CD4-positive, CD25-positive, alpha-beta regulatory T cell (primary cell): ENCODE results near the gene LCN2. TPM values are rescaled to one million over a fixed set of nuclear protein-coding genes. Genes with fewer than 3 reads are reported as not detected.

ENCODE experiments used
- ATAC-seq, 2 donors: fragments of 150-1000 bp; cut with Tn5 transposase; one replicate each; pipeline ENCODE4 v1.10.0; 2021; ENCODE audit warnings: low read depth in 2 of 2, moderate number of reproducible peaks in 2 of 2, moderate library complexity in 1 of 2
- DNase-seq, 3 donors: peaks; one replicate each; pipeline versions ENCODE4 v3.0.0 to v3.0.0-alpha.2; 2012 to 2022; ENCODE audit warnings: mixed read lengths in 1 of 3
- H3K27ac ChIP-seq: one replicate; pipeline ENCODE4 v1.7.0; 2013; ENCODE audit warnings: mild to moderate bottlenecking, low read length; ENCODE audit not compliant: insufficient read depth, poor library complexity, severe bottlenecking
- H3K27me3 ChIP-seq: one replicate; pipeline ENCODE4 v1.7.0; 2013; ENCODE audit warnings: low read length; ENCODE audit not compliant: control insufficient read depth, insufficient read depth
- H3K36me3 ChIP-seq: one replicate; pipeline ENCODE4 v1.7.0; 2013; ENCODE audit warnings: mild to moderate bottlenecking, low read length, moderate library complexity; ENCODE audit not compliant: control insufficient read depth, insufficient read depth
- H3K4me1 ChIP-seq: 2 replicates; pipeline ENCODE4 v1.7.0; 2013; ENCODE audit warnings: mild to moderate bottlenecking, low read length; ENCODE audit not compliant: insufficient read depth, control insufficient read depth, poor library complexity, severe bottlenecking
- H3K4me3 ChIP-seq: one replicate; pipeline ENCODE4 v1.7.0; 2013; ENCODE audit warnings: low read depth, mild to moderate bottlenecking, low read length, moderate library complexity
- H3K9me3 ChIP-seq, 2 experiments: 1 replicate in 1 of 2; 2 replicates in 1 of 2; pipeline ENCODE4 v1.7.0; 2013; ENCODE audit warnings: low read length in 2 of 2, mild to moderate bottlenecking in 1 of 2, moderate library complexity in 1 of 2; ENCODE audit not compliant: control insufficient read depth in 2 of 2
- H3K27ac Mint-ChIP-seq, 3 donors: one replicate each; pipeline ENCODE4 v1.8.0; 2020 to 2022; ENCODE audit warnings: mild to moderate bottlenecking in 3 of 3, mixed read lengths in 3 of 3, moderate library complexity in 2 of 3
- H3K27me3 Mint-ChIP-seq: one replicate; pipeline ENCODE4 v1.8.0; 2022; ENCODE audit warnings: mild to moderate bottlenecking, mixed read lengths
- H3K36me3 Mint-ChIP-seq: one replicate; pipeline ENCODE4 v1.8.0; 2020; ENCODE audit warnings: mixed read lengths
- H3K4me1 Mint-ChIP-seq, 4 donors: one replicate each; pipeline ENCODE4 v1.8.0; 2020 to 2022; ENCODE audit warnings: mixed read lengths in 4 of 4, mild to moderate bottlenecking in 1 of 4
- H3K4me3 Mint-ChIP-seq, 4 donors: one replicate each; pipeline ENCODE4 v1.8.0; 2020 to 2022; ENCODE audit warnings: mild to moderate bottlenecking in 4 of 4, mixed read lengths in 4 of 4, moderate library complexity in 3 of 4
- H3K9me3 Mint-ChIP-seq, 7 donors: one replicate each; pipeline ENCODE4 v1.8.0; 2020 to 2022; ENCODE audit warnings: mixed read lengths in 7 of 7, mild to moderate bottlenecking in 3 of 7, moderate library complexity in 2 of 7
- polyA plus RNA-seq, 4 donors: library from polyadenylated mRNA; unstranded; fragments of 300-500 nt; fragmentation: Illumina TruSeq; gene quantifications; one replicate each; pipeline ENCODE4 v1.2.3, GENCODE V29; 2021
- total RNA-seq: library from RNA; stranded (reverse); gene quantifications from one replicate; pipeline ENCODE4 v1.2.3, GENCODE V29; 2022

The LCN2 gene
- total and polyA plus RNA-seq, 5 donors from 2014 or later: 0.94 TPM; not detected in 4

GRCh38 chr9:128121924-128122808 lies 27.1 kb upstream of the LCN2 start:
- Histone ChIP-seq H3K4me3 (no peak overlapping the region), H3K27ac (no peak overlapping the region), H3K27me3 (no peaks in the 10 kb centered on the region), H3K36me3 (peaks cover 22% of the 10 kb centered on the region), H3K4me1 (peaks cover 32% of the 10 kb centered on the region), H3K9me3 (no peaks in the 10 kb centered on the region)
- H3K4me1 Mint-ChIP-seq: peaks cover 6 to 32% (median 17%) of the 10 kb centered on the region in 4 donors
- peak overlapping the region in 1 of 4 donors; percentile 65 for H3K4me3 Mint-ChIP-seq
- DNase-seq (no peak), ATAC-seq (no peak)
- H3K9me3 Mint-ChIP-seq: no peaks in the 10 kb centered on the region
- peaks cover 2% of the 10 kb centered on the region for H3K36me3 Mint-ChIP-seq
- no peak overlapping the region for H3K27ac Mint-ChIP-seq
- no peaks in the 10 kb centered on the region for H3K27me3 Mint-ChIP-seq

GRCh38 chr9:128122809-128123175 lies 26.5 kb upstream of the LCN2 start:
- peaks cover 22% of the 10 kb centered on the region for H3K36me3 ChIP-seq
- no peak overlapping the region for H3K27ac Mint-ChIP-seq
- no peak for ATAC-seq
- peak overlapping the region in 1 of 4 donors; percentile 65 for H3K4me3 Mint-ChIP-seq
- no peak for DNase-seq
- peaks cover 3% of the 10 kb centered on the region for H3K36me3 Mint-ChIP-seq
- H3K4me1 Mint-ChIP-seq: peaks cover 1 to 28% (median 15%) of the 10 kb centered on the region in 4 donors
- no peak overlapping the region for H3K27ac ChIP-seq
- H3K4me1 ChIP-seq: peaks cover 33% of the 10 kb centered on the region
- no peaks in the 10 kb centered on the region for H3K27me3 ChIP-seq
- peaks cover 1% of the 10 kb centered on the region for H3K27me3 Mint-ChIP-seq
- no peaks in the 10 kb centered on the region for H3K9me3 Mint-ChIP-seq
- no peak overlapping the region for H3K4me3 ChIP-seq
- H3K9me3 ChIP-seq: no peaks in the 10 kb centered on the region

GRCh38 chr9:128123451-128124080 lies 25.7 kb upstream of the LCN2 start:
- H3K4me1 Mint-ChIP-seq: peaks cover 0 to 28% (median 17%) of the 10 kb centered on the region in 4 donors
- peaks cover 30% of the 10 kb centered on the region for H3K4me1 ChIP-seq
- H3K9me3 Mint-ChIP-seq: no peaks in the 10 kb centered on the region
- H3K9me3 ChIP-seq: no peaks in the 10 kb centered on the region
- H3K4me3 Mint-ChIP-seq: peak overlapping the region in 2 of 4 donors; percentile 38 to 82
- no peaks in the 10 kb centered on the region for H3K27me3 ChIP-seq
- peaks cover 5% of the 10 kb centered on the region for H3K36me3 Mint-ChIP-seq
- peaks cover 22% of the 10 kb centered on the region for H3K36me3 ChIP-seq
- no peak overlapping the region for H3K4me3 ChIP-seq
- H3K27ac Mint-ChIP-seq: no peak overlapping the region
- H3K27ac ChIP-seq: no peak overlapping the region
- H3K27me3 Mint-ChIP-seq: peaks cover 7% of the 10 kb centered on the region
- DNase-seq (no peak), ATAC-seq (no peak)

DNA sequence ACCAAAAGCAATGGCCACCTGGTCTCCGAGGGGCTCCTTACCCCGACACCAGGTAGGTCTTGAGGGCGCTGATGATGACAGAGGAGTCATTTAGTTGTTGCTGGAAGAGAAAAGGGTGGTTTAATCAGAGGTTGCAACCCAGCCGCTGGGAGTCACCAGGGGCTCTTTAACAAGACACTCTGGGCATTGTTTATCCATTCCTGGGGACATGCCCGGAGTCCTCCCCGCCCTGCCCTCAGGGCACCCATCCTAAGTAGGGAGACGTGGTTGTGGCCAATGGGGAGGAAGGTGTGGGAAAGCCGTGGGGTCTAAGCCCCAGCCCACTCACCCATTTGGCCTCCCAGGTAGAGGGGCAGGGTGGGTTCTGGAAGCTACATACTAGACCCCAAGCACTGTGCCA lies 24.8 kb upstream of the LCN2 start:
- Mint-ChIP-seq H3K27ac (no peak overlapping the region), H3K9me3 (peaks cover 0 to 1% (median 0%) of the 10 kb centered on the region in 7 donors), H3K36me3 (peaks cover 5% of the 10 kb centered on the region), H3K4me1 (peaks cover 0 to 34% (median 22%) of the 10 kb centered on the region in 4 donors), H3K27me3 (peaks cover 7% of the 10 kb centered on the region), H3K4me3 (peak overlapping the region in 3 of 4 donors; percentile 82 to 88 (median 85))
- DNase-seq (no peak), ATAC-seq (no peak)
- no peaks in the 10 kb centered on the region for H3K27me3 ChIP-seq
- peaks cover 38% of the 10 kb centered on the region for H3K4me1 ChIP-seq
- H3K9me3 ChIP-seq: no peaks in the 10 kb centered on the region
- H3K27ac ChIP-seq: no peak overlapping the region
- no peak overlapping the region for H3K4me3 ChIP-seq
- H3K36me3 ChIP-seq: peaks cover 22% of the 10 kb centered on the region

GRCh38 chr9:128124873-128125579 lies 24.2 kb upstream of the LCN2 start:
- Mint-ChIP-seq H3K36me3 (peaks cover 5% of the 10 kb centered on the region), H3K9me3 (peaks cover 0 to 1% (median 0%) of the 10 kb centered on the region in 7 donors), H3K4me3 (peak overlapping the region; percentile 55 to 88 (median 84)), H3K27ac (peak overlapping the region; percentile 25 to 49 (median 26)), H3K27me3 (peaks cover 7% of the 10 kb centered on the region), H3K4me1 (peaks cover 0 to 39% (median 25%) of the 10 kb centered on the region in 4 donors)
- peaks cover 38% of the 10 kb centered on the region for H3K4me1 ChIP-seq
- no peaks in the 10 kb centered on the region for H3K9me3 ChIP-seq
- DNase-seq: peak in 1 of 3 donors; percentile 48
- no peak overlapping the region for H3K27ac ChIP-seq
- no peak overlapping the region for H3K4me3 ChIP-seq
- no peak for ATAC-seq
- H3K36me3 ChIP-seq: peaks cover 22% of the 10 kb centered on the region
- no peaks in the 10 kb centered on the region for H3K27me3 ChIP-seq

DNA sequence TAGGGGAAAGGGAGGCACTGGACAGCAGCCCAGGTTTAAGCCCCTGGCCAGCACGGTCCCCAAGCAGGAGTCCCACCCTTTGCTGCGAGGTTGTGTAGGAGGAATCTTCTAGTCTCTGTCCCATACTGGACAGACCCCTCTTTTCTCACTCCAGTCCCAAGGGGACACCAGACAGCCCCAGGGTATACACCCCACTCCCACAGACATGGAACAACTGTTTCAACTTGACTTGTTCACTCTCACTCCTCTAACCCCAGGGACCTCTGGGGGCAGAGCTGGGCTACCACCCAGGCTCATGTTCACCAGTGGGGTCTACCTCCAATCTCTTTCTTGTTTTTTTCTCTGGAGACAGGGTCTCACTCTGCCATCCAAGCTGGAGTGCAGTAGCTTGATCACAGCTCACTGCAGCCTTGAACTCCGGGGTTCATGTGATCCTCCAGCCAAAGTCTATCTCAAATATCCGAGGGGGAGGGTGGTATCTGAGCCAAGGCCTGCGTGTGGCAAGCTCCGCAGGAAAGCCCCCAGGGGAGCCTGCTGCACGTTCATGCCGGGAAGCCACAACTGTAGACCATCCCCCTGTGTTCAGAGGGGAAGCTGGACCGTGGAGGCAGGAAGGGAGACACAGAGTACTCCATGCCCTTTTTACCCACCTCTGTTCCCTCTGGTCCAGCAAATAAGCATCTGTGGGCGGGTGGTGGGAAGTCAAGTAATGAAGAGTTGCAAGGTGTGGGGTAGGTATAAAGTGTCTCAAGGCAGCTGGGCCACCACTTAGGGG lies 23.5 kb upstream of the LCN2 start:
- H3K27me3 ChIP-seq: no peaks in the 10 kb centered on the region
- peaks cover 19% of the 10 kb centered on the region for H3K36me3 ChIP-seq
- DNase-seq: no peak
- Mint-ChIP-seq H3K36me3 (peaks cover 5% of the 10 kb centered on the region), H3K9me3 (peaks cover 0 to 1% (median 0%) of the 10 kb centered on the region in 7 donors), H3K4me1 (peaks cover 0 to 42% (median 25%) of the 10 kb centered on the region in 4 donors), H3K4me3 (peak overlapping the region; percentile 82 to 88 (median 86)), H3K27me3 (peaks cover 7% of the 10 kb centered on the region), H3K27ac (peak overlapping the region; percentile 81 to 91 (median 81))
- peak overlapping the region; percentile 26 for H3K4me3 ChIP-seq
- H3K27ac ChIP-seq: no peak overlapping the region
- H3K4me1 ChIP-seq: peaks cover 38% of the 10 kb centered on the region
- ATAC-seq: no peak
- H3K9me3 ChIP-seq: no peaks in the 10 kb centered on the region

- peaks cover 0 to 1% (median 0%) of the 10 kb centered on the region in 7 donors for H3K9me3 Mint-ChIP-seq
- no peaks in the 10 kb centered on the region for H3K27me3 ChIP-seq
- peak within 1 kb of the TSS; percentile 99 to 100 (median 100) for H3K27ac Mint-ChIP-seq
- ATAC-seq: peak; percentile 60 to 69
- peaks cover 38% of the 10 kb centered on the region for H3K4me1 ChIP-seq
- no peaks in the 10 kb centered on the region for H3K9me3 ChIP-seq
- H3K27ac ChIP-seq: peak within 1 kb of the TSS; percentile 93
- H3K4me3 Mint-ChIP-seq: peak within 1 kb of the TSS; percentile 98 to 100 (median 99)
- H3K36me3 ChIP-seq: peaks cover 13% of the 10 kb centered on the region
- H3K27me3 Mint-ChIP-seq: peaks cover 11% of the 10 kb centered on the region
- H3K36me3 Mint-ChIP-seq: peaks cover 5% of the 10 kb centered on the region
- peak within 1 kb of the TSS; percentile 87 for H3K4me3 ChIP-seq
- peaks cover 0 to 42% (median 25%) of the 10 kb centered on the region in 4 donors for H3K4me1 Mint-ChIP-seq
- DNase-seq: peak; percentile 76 to 89 (median 86)
These were observed 21.7 kb upstream of the LCN2 start, which contains the start of gene PTGES2 for GRCh38 chr9:128127568-128127989. TSS of gene PTGES2 (minus strand) at chr9:128127729. CDS start at chr9:128127717, 12 bp downstream.
